HCT116 (cell line): ENCODE results near the gene TNS3. TPM values are rescaled to one million over a fixed set of nuclear protein-coding genes. Genes with fewer than 3 reads are reported as not detected.

ENCODE experiments used
- ATAC-seq: fragments of 200-7000 bp; cut with Tn5 transposase; 2 replicates; pipeline ENCODE4 v1.9.1; 2020; ENCODE audit warnings: mild to moderate bottlenecking, moderate library complexity
- BruUV-seq: library from RNA; stranded (reverse); fragments of 400-500 nt; replicated peaks from 2 replicates; lab custom pipeline; 2021; lab: Mats Ljungman, UMichigan
- CTCF ChIA-PET: fragments of 300-600 bp; sonication (Branson Sonifier 250); formaldehyde crosslinking; loops from one replicate; lab custom pipeline; 2021; ENCODE audit warnings: antibody characterized with exemption; lab: Charles Lee
- POLR2A ChIA-PET: fragments of 300-600, 350-600 bp; sonication (Branson Sonifier 250); formaldehyde crosslinking; loops from one replicate; lab custom pipeline; 2021; ENCODE audit warnings: antibody characterized with exemption; lab: Charles Lee
- RAD21 ChIA-PET, 2 experiments: fragments of 300-600 bp; sonication (Branson Sonifier 250); formaldehyde crosslinking; loops; one replicate each; lab custom pipeline; 2023; ENCODE audit warnings: low total read pairs in 2 of 2; ENCODE audit not compliant: uncharacterized antibody in 2 of 2, unreplicated experiment in 2 of 2, low non-redundant PET in 1 of 2; lab: Charles Lee
- DNase-seq: peaks from one replicate; pipeline ENCODE4 v3.0.0-alpha.2; 2010; ENCODE audit warnings: low read depth, low spot score
- H2AFZ ChIP-seq: fragments of 200-600 bp; shearing (Covaris generic), sonication (generic); 2 replicates; pipeline ENCODE4 v1.6.1; 2017; ENCODE audit warnings: low read depth, mixed run types, mixed read lengths, antibody characterized with exemption, low read length; ENCODE audit not compliant: poor library complexity, severe bottlenecking
- H3K27ac ChIP-seq: 2 replicates; pipeline ENCODE4 v1.5.1; 2012; ENCODE audit warnings: low read depth, low read length
- H3K27me3 ChIP-seq: fragments of 200-600 bp; sonication (generic); 2 replicates; pipeline ENCODE4 v1.6.1; 2016; ENCODE audit warnings: mixed run types, low read length, mixed read lengths; ENCODE audit not compliant: insufficient read depth
- H3K36me3 ChIP-seq, 2 experiments: fragments of 200-500 bp in 1 of 2; fragments of 200-600 bp in 1 of 2; sonication (Bioruptor generic) in 1 of 2; sonication (generic) in 1 of 2; 2 replicates each; pipeline versions ENCODE4 v1.5.1 to v1.6.1; 2014 to 2016; ENCODE audit warnings: low read length in 2 of 2, inconsistent platforms in 1 of 2, mixed read lengths in 1 of 2, mixed run types in 1 of 2; ENCODE audit not compliant: insufficient read depth in 2 of 2, control insufficient read depth in 1 of 2
- H3K4me1 ChIP-seq, 2 experiments: fragments of 200-600 bp in 1 of 2; sonication (generic) in 1 of 2; 2 replicates each; pipeline versions ENCODE4 v1.5.1 to v1.6.1; 2012 to 2017; ENCODE audit warnings: low read length in 2 of 2, inconsistent platforms in 1 of 2, mild to moderate bottlenecking in 1 of 2, mixed read lengths in 1 of 2, mixed run types in 1 of 2, moderate library complexity in 1 of 2; ENCODE audit not compliant: insufficient read depth in 2 of 2, control insufficient read depth in 1 of 2
- H3K4me2 ChIP-seq: fragments of 200-600 bp; sonication (generic); 2 replicates; pipeline ENCODE4 v1.6.1; 2017; ENCODE audit warnings: mixed run types, low read length, mixed read lengths
- H3K4me3 ChIP-seq, 2 experiments: fragments of 200-600 bp in 1 of 2; sonication (generic) in 1 of 2; replicated peaks in 1 of 2; 2 replicates each; pipeline ENCODE4 v1.5.1; 2011 to 2016; ENCODE audit warnings: low read length in 2 of 2, control low read depth in 1 of 2, low read depth in 1 of 2, mild to moderate bottlenecking in 1 of 2, mixed read lengths in 1 of 2, mixed run types in 1 of 2
- H3K79me2 ChIP-seq: fragments of 200-600 bp; sonication (generic); 2 replicates; pipeline ENCODE4 v1.6.1; 2017; ENCODE audit warnings: mild to moderate bottlenecking, mixed run types, low read length, moderate library complexity, mixed read lengths; ENCODE audit not compliant: insufficient read depth
- H3K9ac ChIP-seq: fragments of 200-600 bp; sonication (generic); 2 replicates; pipeline ENCODE4 v1.6.1; 2016; ENCODE audit warnings: low read length, mixed read lengths
- H3K9me2 ChIP-seq: fragments of 200-600 bp; sonication (generic), shearing (Covaris generic); 2 replicates; pipeline ENCODE4 v1.6.1; 2017; ENCODE audit warnings: mixed run types, mild to moderate bottlenecking, moderate library complexity; ENCODE audit not compliant: insufficient read depth
- H3K9me3 ChIP-seq, 2 experiments: fragments of 200-500 bp in 1 of 2; fragments of 200-600 bp in 1 of 2; sonication (Bioruptor generic) in 1 of 2; sonication (generic) in 1 of 2; 2 replicates each; pipeline ENCODE4 v1.6.1; 2014 to 2017; ENCODE audit warnings: low read length in 2 of 2, mixed read lengths in 2 of 2, inconsistent platforms in 1 of 2, low read depth in 1 of 2, mild to moderate bottlenecking in 1 of 2, mixed run types in 1 of 2, moderate library complexity in 1 of 2; ENCODE audit not compliant: control insufficient read depth in 1 of 2, insufficient read depth in 1 of 2
- H4K20me1 ChIP-seq: fragments of 200-600 bp; sonication (generic), shearing (Covaris generic); 2 replicates; pipeline ENCODE4 v1.6.1; 2017; ENCODE audit warnings: mixed run types, mild to moderate bottlenecking, moderate library complexity; ENCODE audit not compliant: insufficient read depth
- CBX3 ChIP-seq: IDR thresholded peaks from 2 replicates; pipeline ENCODE4 v1.6.1; 2012; ENCODE audit warnings: low read depth
- CEBPB ChIP-seq: IDR thresholded peaks from 2 replicates; pipeline ENCODE4 v1.6.1; 2012; ENCODE audit warnings: low read depth
- CTCF ChIP-seq, 3 experiments: fragments of 200-600 bp in 1 of 3; sonication (generic) in 1 of 3; IDR thresholded peaks in 2 of 3; conservative IDR thresholded peaks in 1 of 3; 2 replicates each; pipeline ENCODE4 v1.5.1; 2012 to 2017; ENCODE audit warnings: low read depth in 2 of 3, low read length in 2 of 3, antibody characterized with exemption in 1 of 3, borderline replicate concordance in 1 of 3, control low read depth in 1 of 3, mild to moderate bottlenecking in 1 of 3, mixed read lengths in 1 of 3, mixed run types in 1 of 3, moderate library complexity in 1 of 3; ENCODE audit not compliant: insufficient read depth in 1 of 3
- EGR1 ChIP-seq: IDR thresholded peaks from 2 replicates; pipeline ENCODE4 v1.6.1; 2012; ENCODE audit warnings: low read depth
- EZH2phosphoT487 ChIP-seq: fragments of 200-600 bp; IDR thresholded peaks from 2 replicates; pipeline ENCODE4 v1.6.1; 2018; ENCODE audit warnings: antibody characterized with exemption, borderline replicate concordance
- FOSL1 ChIP-seq: IDR thresholded peaks from 2 replicates; pipeline ENCODE4 v1.6.1; 2012; ENCODE audit warnings: low read depth
- JUND ChIP-seq: IDR thresholded peaks from 2 replicates; pipeline ENCODE4 v1.6.1; 2012
- MAX ChIP-seq: IDR thresholded peaks from 2 replicates; pipeline ENCODE4 v1.6.1; 2012
- POLR2AphosphoS5 ChIP-seq: IDR thresholded peaks from 2 replicates; pipeline ENCODE4 v1.6.1; 2011; ENCODE audit warnings: mild to moderate bottlenecking, low read depth, low read length, moderate library complexity
- RAD21 ChIP-seq: IDR thresholded peaks from 2 replicates; pipeline ENCODE4 v1.6.1; 2012; ENCODE audit warnings: low read depth, mild to moderate bottlenecking
- SIN3A ChIP-seq: IDR thresholded peaks from 2 replicates; pipeline ENCODE4 v1.6.1; 2012; ENCODE audit warnings: low read depth
- SRF ChIP-seq: IDR thresholded peaks from 2 replicates; pipeline ENCODE4 v1.6.1; 2012; ENCODE audit warnings: low read depth
- YY1 ChIP-seq: IDR thresholded peaks from 2 replicates; pipeline ENCODE4 v1.6.1; 2011; ENCODE audit warnings: low read length, low read depth, moderate library complexity, mild to moderate bottlenecking; ENCODE audit not compliant: insufficient replicate concordance; ENCODE audit errors: extremely low read depth
- ZBTB33 ChIP-seq: IDR thresholded peaks from 2 replicates; pipeline ENCODE4 v1.6.1; 2011; ENCODE audit warnings: mild to moderate bottlenecking, low read length, moderate library complexity; ENCODE audit not compliant: insufficient replicate concordance; ENCODE audit errors: extremely low read depth
- ZFX ChIP-seq: fragments of 450-650 bp; IDR thresholded peaks from 2 replicates; pipeline ENCODE4 v1.6.1; 2017
- ZNF274 ChIP-seq: fragments of 200-500 bp; sonication (Bioruptor generic); IDR thresholded peaks from 2 replicates; pipeline ENCODE4 v1.6.1; 2014; ENCODE audit warnings: mild to moderate bottlenecking, low read depth, low read length, inconsistent platforms
- intact Hi-C: fragments of 100-400 bp; cut with micrococcal nuclease; formaldehyde crosslinking; loops from 2 replicates; pipeline ENCODE4 v1.10.0; 2022
- total RNA-seq: library from RNA; stranded (reverse); gene quantifications from one replicate; pipeline ENCODE4 v1.2.1, GENCODE V29; 2021; ENCODE audit not compliant: unreplicated experiment

The TNS3 gene
- total RNA-seq, 1 experiment from 2014 or later, result 9.1 TPM

GRCh38 chr7:47588704-47589225 lies 6.9 kb upstream of the TNS3 start (continued):
- TF ChIP-seq YY1 (no peak), EZH2phosphoT487 (no peak), EGR1 (no peak), MAX (no peak)
- TF ChIP-seq, all 23 proteins: peak for 0

- TF ChIP-seq ZFX (no peak), ZNF274 (no peak)
- no peak for ATAC-seq
- Histone ChIP-seq H3K4me3 (no peak overlapping the region), H3K27me3 (no peaks in the 10 kb centered on the region), H3K9ac (no peak overlapping the region), H3K9me2 (no peaks in the 10 kb centered on the region), H3K4me2 (no peak overlapping the region), H3K36me3 (no peaks in the 10 kb centered on the region), H3K9me3 (no peaks in the 10 kb centered on the region), H3K27ac (no peak overlapping the region), H4K20me1 (no peaks in the 10 kb centered on the region), H2AFZ (no peak overlapping the region), H3K4me1 (peaks cover 0 to 12% of the 10 kb centered on the region in 2 experiments; a peak in 3 of 4 replicates), H3K79me2 (no peaks in the 10 kb centered on the region)
- ChIA-PET RAD21 (no interaction called here), POLR2A (no interaction called here), CTCF (no interaction called here)
- no TSS peak for BruUV-seq
- intact Hi-C loops, result no loop called here
- DNase-seq, result no peak
Measured at GRCh38 chr7:47587976-47588375, 6.1 kb upstream of the TNS3 start.

- ChIA-PET RAD21 (no interaction called here), CTCF (no interaction called here), POLR2A (no interaction called here)
- intact Hi-C loops, result no loop called here
- DNase-seq (no peak), ATAC-seq (0 out of 2 replicates have a peak, but pooled peaks have one; percentile 30)
- Histone ChIP-seq H3K36me3 (no peaks in the 10 kb centered on the region), H3K9me2 (no peaks in the 10 kb centered on the region), H3K27me3 (no peaks in the 10 kb centered on the region), H3K4me3 (no peak overlapping the region), H2AFZ (no peak overlapping the region), H4K20me1 (no peaks in the 10 kb centered on the region), H3K9ac (no peak overlapping the region), H3K9me3 (no peaks in the 10 kb centered on the region), H3K4me1 (peaks cover 6 to 17% of the 10 kb centered on the region in 2 experiments), H3K4me2 (no peak overlapping the region), H3K79me2 (no peaks in the 10 kb centered on the region), H3K27ac (no peak overlapping the region)
- BruUV-seq, result no TSS peak
- TF ChIP-seq YY1 (no peak), EZH2phosphoT487 (no peak), SIN3A (no peak), CTCF (IDR thresholded peaks at IDR 0.05 in 2 of 3, conservative IDR thresholded peaks at IDR 0.05 in 1 of 3; ENCODE audit: borderline replicate concordance in 1 of 3, insufficient read depth in 1 of 3, low read depth in 2 of 3, low read length in 2 of 3) (no peak), ZNF274 (no peak), ZBTB33 (no peak), JUND (no peak), CBX3 (no peak), POLR2AphosphoS5 (no peak), RAD21 (no peak), SRF (no peak), FOSL1 (no peak), CEBPB (no peak)
Measured at GRCh38 chr7:47587351-47587750, 5.4 kb upstream of the TNS3 start.
